Tibial nerve (tissue), 4 donors: Measurements from ENCODE around the gene TBX15.

Experiments used
- CTCF ChIP-seq, 5 experiments: fragments of 200-600 bp in 3 of 5; fragments of 450-650 bp in 2 of 5; sonication (generic) in 3 of 5; IDR thresholded peaks; one replicate each; pipeline ENCODE4 v1.5.1; 2016 to 2019; ENCODE audit warnings: antibody characterized with exemption in 5 of 5, mild to moderate bottlenecking in 3 of 5, moderate library complexity in 2 of 5
- EP300 ChIP-seq, 2 donors: sonication (generic); formaldehyde crosslinking; IDR thresholded peaks; one replicate each; pipeline ENCODE4 v1.6.1; 2017; ENCODE audit warnings: antibody characterized with exemption in 2 of 2, mild to moderate bottlenecking in 1 of 2

- TF ChIP-seq CTCF (IDR thresholded peaks at IDR 0.05), result no peak
- no peak for TF ChIP-seq EP300 (IDR thresholded peaks at IDR 0.05)
These were observed 60.5 kb downstream of the TBX15 start for GRCh38 chr1:118927427-118928187.
